ENCODE results near the gene ERGIC1.

The ERGIC1 gene

DNA sequence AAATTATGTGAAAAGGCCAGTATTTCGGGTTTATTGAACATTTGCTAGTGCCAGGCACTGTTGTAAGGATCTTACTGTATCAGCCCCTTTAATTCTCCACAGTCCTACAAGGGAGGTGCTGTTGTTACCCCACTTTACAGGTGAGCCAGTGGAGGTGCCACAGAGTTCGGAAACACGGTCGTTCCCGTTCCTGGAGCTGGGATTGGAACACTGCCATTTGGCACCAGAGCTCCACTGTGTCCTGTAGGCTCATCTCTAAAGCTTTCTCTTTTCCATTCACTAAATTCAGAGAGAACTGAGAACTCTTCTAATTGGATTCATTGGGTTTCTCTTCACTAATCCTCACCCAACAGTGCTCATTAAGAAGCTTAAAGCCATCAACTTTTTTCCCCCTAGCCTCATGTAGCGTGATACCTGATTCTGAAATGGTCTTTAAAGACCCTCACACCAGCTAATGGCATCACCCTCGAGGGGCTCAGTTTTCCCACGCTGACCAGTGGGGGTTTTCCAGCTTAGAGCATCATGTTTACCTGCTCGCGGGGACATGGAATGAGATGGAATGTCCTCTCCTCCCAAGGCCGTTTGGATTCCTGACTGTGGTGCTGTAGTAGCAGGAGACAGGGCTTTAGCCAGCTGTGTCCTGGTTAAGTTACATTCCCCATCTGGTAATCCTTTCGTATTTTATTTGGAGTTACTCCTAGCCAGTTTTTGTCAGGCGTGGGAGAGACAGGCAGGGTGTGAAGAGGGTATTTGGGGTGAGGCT is 5.8 kb downstream of the ERGIC1 start:
- H3K36me3 ChIP-seq (replicated peaks), result peaks cover 15% of the 10 kb centered on the region
- TF ChIP-seq, protein P1, sequence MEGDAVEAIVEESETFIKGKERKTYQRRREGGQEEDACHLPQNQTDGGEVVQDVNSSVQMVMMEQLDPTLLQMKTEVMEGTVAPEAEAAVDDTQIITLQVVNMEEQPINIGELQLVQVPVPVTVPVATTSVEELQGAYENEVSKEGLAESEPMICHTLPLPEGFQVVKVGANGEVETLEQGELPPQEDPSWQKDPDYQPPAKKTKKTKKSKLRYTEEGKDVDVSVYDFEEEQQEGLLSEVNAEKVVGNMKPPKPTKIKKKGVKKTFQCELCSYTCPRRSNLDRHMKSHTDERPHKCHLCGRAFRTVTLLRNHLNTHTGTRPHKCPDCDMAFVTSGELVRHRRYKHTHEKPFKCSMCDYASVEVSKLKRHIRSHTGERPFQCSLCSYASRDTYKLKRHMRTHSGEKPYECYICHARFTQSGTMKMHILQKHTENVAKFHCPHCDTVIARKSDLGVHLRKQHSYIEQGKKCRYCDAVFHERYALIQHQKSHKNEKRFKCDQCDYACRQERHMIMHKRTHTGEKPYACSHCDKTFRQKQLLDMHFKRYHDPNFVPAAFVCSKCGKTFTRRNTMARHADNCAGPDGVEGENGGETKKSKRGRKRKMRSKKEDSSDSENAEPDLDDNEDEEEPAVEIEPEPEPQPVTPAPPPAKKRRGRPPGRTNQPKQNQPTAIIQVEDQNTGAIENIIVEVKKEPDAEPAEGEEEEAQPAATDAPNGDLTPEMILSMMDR (IDR thresholded peaks at IDR 0.05; ENCODE audit: low read depth, low read length, missing control alignments), result no peak
- H3K4me3 ChIP-seq (ENCODE audit: low read depth, low read length), result no peak overlapping the region
- no peak overlapping the region for H3K27ac ChIP-seq
- no peak for DNase-seq
- in situ Hi-C loops (cut with HindIII; ENCODE audit: low pct_ligation_motif_present, low sequenced_read_pairs), result no loop called here
- no peaks in the 10 kb centered on the region for H3K27me3 ChIP-seq (replicated peaks)

DNA sequence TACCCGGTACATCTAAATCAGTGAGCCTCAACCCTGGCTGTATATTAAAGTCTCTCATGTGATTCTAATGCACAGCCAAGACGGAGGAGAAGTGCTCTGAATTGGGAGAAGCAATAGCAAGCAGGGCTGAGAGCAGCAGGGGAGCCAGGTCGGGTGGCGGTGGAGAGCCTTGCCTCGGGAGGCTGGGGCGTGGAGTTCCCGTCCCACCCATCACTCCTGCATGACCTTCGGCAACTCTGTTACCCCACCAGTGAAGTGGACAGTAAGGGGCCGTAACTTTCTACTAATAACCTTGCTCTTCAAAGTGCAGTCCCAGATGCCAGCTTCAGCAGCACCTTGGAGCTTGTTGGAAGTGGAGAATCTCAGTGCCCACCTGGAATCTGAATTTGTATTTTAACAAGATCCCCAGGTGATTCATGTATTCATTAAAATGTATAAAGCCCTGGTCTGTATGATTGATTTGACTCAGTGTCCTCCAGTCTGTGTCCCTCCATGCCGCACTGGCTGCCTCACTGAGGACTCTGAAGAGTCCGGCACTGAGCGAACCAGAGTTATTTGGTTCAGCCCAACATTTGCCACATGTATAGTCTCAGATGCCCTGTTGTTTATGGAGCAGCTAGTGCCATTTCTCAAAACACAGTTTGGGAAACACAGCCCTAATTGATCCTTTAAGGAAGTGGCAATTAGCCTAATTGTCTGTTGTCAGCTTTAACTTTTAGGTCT is 6.5 kb downstream of the ERGIC1 start:
- Histone ChIP-seq H3K27me3 (replicated peaks) (no peaks in the 10 kb centered on the region), H3K36me3 (replicated peaks) (peaks cover 15% of the 10 kb centered on the region), H3K27ac (no peak overlapping the region), H3K4me3 (ENCODE audit: low read depth, low read length) (no peak overlapping the region)
- no peak for DNase-seq
- TF ChIP-seq, protein P1 (IDR thresholded peaks at IDR 0.05; ENCODE audit: low read depth, low read length, missing control alignments), result no peak
- in situ Hi-C loops (cut with HindIII; ENCODE audit: low pct_ligation_motif_present, low sequenced_read_pairs), result no loop called here

DNA sequence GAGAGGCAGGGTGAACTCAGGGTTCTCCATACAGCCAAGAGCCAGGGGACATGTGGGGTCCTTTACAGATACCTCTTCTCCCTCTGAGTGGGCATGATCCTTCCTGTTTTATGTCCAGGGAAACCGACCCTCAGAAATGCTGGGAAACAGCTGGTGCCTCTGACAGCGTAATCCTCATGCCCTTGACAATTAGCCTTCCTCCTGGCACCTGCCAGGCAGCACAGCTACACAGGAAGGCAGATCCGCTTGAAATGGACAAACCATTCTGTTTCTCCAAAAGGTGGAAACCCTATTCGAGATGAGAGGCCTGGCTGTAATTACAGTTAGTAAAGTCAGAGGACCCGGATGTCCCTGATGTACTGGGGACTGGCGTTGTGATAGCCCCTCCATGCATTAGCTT is 7.2 kb downstream of the ERGIC1 start:
- no peak overlapping the region for H3K4me3 ChIP-seq (ENCODE audit: low read depth, low read length)
- H3K36me3 ChIP-seq (replicated peaks), result peaks cover 15% of the 10 kb centered on the region
- H3K27ac ChIP-seq, result no peak overlapping the region
- TF ChIP-seq, protein P1 (IDR thresholded peaks at IDR 0.05; ENCODE audit: low read depth, low read length, missing control alignments), result no peak
- no peaks in the 10 kb centered on the region for H3K27me3 ChIP-seq (replicated peaks)
- no peak for DNase-seq
- in situ Hi-C loops (cut with HindIII; ENCODE audit: low pct_ligation_motif_present, low sequenced_read_pairs), result no loop called here

DNA sequence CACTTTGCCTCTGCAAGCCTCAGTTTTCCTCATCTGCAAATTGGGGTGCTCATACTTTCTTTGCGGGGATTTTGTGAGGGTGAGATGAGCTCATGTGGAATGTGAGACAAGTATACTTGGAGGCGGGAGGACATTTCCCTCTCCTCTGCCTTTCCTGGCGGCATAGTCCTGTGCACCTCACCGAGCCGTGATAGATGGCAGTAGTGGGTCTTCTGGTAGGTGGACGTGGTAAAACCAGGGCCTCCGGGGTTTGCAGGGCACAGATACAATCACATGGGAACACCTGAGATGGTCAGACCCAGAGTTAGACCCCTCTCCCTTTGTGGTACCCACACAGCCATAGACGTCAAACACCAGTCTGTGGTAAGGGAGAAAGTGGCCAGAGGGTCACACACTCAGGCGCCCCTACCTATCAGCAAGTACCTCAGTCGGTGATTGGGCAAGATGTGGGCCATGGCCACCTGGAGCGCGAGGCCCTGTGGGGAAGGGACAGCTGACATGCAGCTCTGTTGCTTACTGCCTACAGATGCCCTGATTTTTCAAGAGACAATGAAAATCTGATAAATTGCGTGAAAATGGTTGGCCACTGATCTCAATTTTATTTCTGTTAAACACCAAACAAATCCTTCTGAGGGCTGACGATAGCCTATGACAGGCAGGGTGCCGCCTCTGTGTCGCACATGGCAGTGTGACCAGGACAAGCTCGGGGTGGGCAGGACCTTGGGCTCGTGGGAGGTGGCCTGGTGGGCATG is 9.9 kb downstream of the ERGIC1 start:
- no peak for DNase-seq
- in situ Hi-C loops (cut with HindIII; ENCODE audit: low pct_ligation_motif_present, low sequenced_read_pairs), result no loop called here
- Histone ChIP-seq H3K36me3 (replicated peaks) (peaks cover 11% of the 10 kb centered on the region), H3K27me3 (replicated peaks) (no peaks in the 10 kb centered on the region), H3K27ac (no peak overlapping the region), H3K4me3 (ENCODE audit: low read depth, low read length) (no peak overlapping the region)
- TF ChIP-seq, protein P1 (IDR thresholded peaks at IDR 0.05; ENCODE audit: low read depth, low read length, missing control alignments), result no peak

DNA sequence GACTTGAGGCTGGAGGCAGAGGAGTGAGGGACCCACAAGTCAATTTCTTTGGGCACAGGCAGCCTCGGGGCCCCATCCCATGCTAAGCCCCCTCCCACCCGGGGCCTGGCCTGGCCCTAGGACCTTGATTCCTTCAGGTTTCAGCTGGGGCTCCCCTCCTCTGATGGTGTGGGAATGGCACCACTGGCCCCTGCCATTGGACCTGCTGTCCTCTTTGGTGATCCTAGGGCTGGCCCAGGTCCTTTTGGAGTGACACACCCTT is 10.5 kb downstream of the ERGIC1 start:
- DNase-seq, result no peak
- no peak overlapping the region for H3K27ac ChIP-seq
- in situ Hi-C loops (cut with HindIII; ENCODE audit: low pct_ligation_motif_present, low sequenced_read_pairs), result no loop called here

More for the DNA sequence above, 10.5 kb downstream of the ERGIC1 start:
- TF ChIP-seq, protein P1 (IDR thresholded peaks at IDR 0.05; ENCODE audit: low read depth, low read length, missing control alignments), result no peak
- no peak overlapping the region for H3K4me3 ChIP-seq (ENCODE audit: low read depth, low read length)
- peaks cover 11% of the 10 kb centered on the region for H3K36me3 ChIP-seq (replicated peaks)
- no peaks in the 10 kb centered on the region for H3K27me3 ChIP-seq (replicated peaks)

Data from brain microvascular endothelial cell (primary cell).